HCT116 (cell line): ENCODE data around the gene ARHGEF17.

Source experiments
- CTCF ChIP-seq, 3 experiments: fragments of 200-600 bp in 1 of 3; sonication (generic) in 1 of 3; IDR thresholded peaks in 2 of 3; conservative IDR thresholded peaks in 1 of 3; 2 replicates each; pipeline ENCODE4 v1.5.1; 2012 to 2017; ENCODE audit warnings: low read depth in 2 of 3, low read length in 2 of 3, antibody characterized with exemption in 1 of 3, borderline replicate concordance in 1 of 3, control low read depth in 1 of 3, mild to moderate bottlenecking in 1 of 3, mixed read lengths in 1 of 3, mixed run types in 1 of 3, moderate library complexity in 1 of 3; ENCODE audit not compliant: insufficient read depth in 1 of 3
- EZH2 ChIP-seq: fragments of 200-600 bp; sonication (generic); IDR thresholded peaks from 2 replicates; pipeline ENCODE4 v1.6.1; 2017; ENCODE audit warnings: antibody characterized with exemption, mixed run types

- TF ChIP-seq CTCF (IDR thresholded peaks at IDR 0.05 in 2 of 3, conservative IDR thresholded peaks at IDR 0.05 in 1 of 3; ENCODE audit: borderline replicate concordance in 1 of 3, insufficient read depth in 1 of 3, low read depth in 2 of 3, low read length in 2 of 3) (no peak), EZH2 (no peak)
These were observed 45.1 kb upstream of the ARHGEF17 start for GRCh38 chr11:73262851-73263495.
